ENCODE results near the gene C6orf136. TPM values are rescaled to one million over a fixed set of nuclear protein-coding genes. Genes with fewer than 3 reads are reported as not detected.

C6orf136 gene
- total RNA-seq, 1 experiment from 2014 or later, result 34.8 TPM

- Histone ChIP-seq H3K4me2 (ENCODE audit: low read length) (no peak overlapping the region), H2AFZ (ENCODE audit: low read depth, low read length, poor library complexity, severe bottlenecking) (no peak overlapping the region), H3K36me3 (ENCODE audit: control insufficient read depth in 1 of 2, insufficient read depth in 2 of 2, low read length in 2 of 2) (0 out of 4 replicates have a peak, but pooled peaks cover 2 to 7% of the 10 kb centered on the region in 2 experiments), H3K27ac (ENCODE audit: low read depth, low read length) (no peak overlapping the region), H3K9me3 (ENCODE audit: control insufficient read depth in 1 of 2, insufficient read depth in 1 of 2, low read depth in 1 of 2, low read length in 2 of 2) (no peaks in the 10 kb centered on the region), H3K79me2 (ENCODE audit: insufficient read depth, low read length) (no peaks in the 10 kb centered on the region), H3K9me2 (ENCODE audit: insufficient read depth) (no peaks in the 10 kb centered on the region), H3K27me3 (ENCODE audit: insufficient read depth, low read length) (no peaks in the 10 kb centered on the region), H3K9ac (ENCODE audit: low read length) (no peak overlapping the region), H3K4me1 (ENCODE audit: control insufficient read depth in 1 of 2, insufficient read depth in 2 of 2, low read length in 2 of 2) (peaks cover 17 to 24% of the 10 kb centered on the region in 2 experiments), H4K20me1 (ENCODE audit: insufficient read depth) (no peaks in the 10 kb centered on the region), H3K4me3 (replicated peaks in 1 of 2; ENCODE audit: low read depth in 1 of 2, low read length in 2 of 2) (no peak overlapping the region)
- intact Hi-C loops (cut with micrococcal nuclease), result no loop called here
- DNase-seq (ENCODE audit: low read depth, low spot score) (no peak), ATAC-seq (no peak)
- ChIA-PET RAD21 (ENCODE audit: low non-redundant PET in 1 of 2, low total read pairs in 2 of 2, uncharacterized antibody in 2 of 2, unreplicated experiment in 2 of 2) (no interaction called here), CTCF (no interaction called here), POLR2A (interaction anchor here (1.5 kb wide), 1 partner anchor 9 kb away, joined by 5 read pairs; no protein-coding TSS in a partner anchor)
- no TSS peak for BruUV-seq (replicated peaks)
- TF ChIP-seq, protein P1, sequence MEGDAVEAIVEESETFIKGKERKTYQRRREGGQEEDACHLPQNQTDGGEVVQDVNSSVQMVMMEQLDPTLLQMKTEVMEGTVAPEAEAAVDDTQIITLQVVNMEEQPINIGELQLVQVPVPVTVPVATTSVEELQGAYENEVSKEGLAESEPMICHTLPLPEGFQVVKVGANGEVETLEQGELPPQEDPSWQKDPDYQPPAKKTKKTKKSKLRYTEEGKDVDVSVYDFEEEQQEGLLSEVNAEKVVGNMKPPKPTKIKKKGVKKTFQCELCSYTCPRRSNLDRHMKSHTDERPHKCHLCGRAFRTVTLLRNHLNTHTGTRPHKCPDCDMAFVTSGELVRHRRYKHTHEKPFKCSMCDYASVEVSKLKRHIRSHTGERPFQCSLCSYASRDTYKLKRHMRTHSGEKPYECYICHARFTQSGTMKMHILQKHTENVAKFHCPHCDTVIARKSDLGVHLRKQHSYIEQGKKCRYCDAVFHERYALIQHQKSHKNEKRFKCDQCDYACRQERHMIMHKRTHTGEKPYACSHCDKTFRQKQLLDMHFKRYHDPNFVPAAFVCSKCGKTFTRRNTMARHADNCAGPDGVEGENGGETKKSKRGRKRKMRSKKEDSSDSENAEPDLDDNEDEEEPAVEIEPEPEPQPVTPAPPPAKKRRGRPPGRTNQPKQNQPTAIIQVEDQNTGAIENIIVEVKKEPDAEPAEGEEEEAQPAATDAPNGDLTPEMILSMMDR (IDR thresholded peaks at IDR 0.05 in 2 of 3, conservative IDR thresholded peaks at IDR 0.05 in 1 of 3; ENCODE audit: borderline replicate concordance in 1 of 3, insufficient read depth in 1 of 3, low read depth in 2 of 3, low read length in 2 of 3), result no peak
- TF ChIP-seq ZFX (IDR thresholded peaks at IDR 0.05) (no peak), POLR2AphosphoS5 (IDR thresholded peaks at IDR 0.05; ENCODE audit: low read depth, low read length) (no peak), RAD21 (IDR thresholded peaks at IDR 0.05; ENCODE audit: low read depth) (no peak), EZH2 (IDR thresholded peaks at IDR 0.05) (no peak), SRF (IDR thresholded peaks at IDR 0.05; ENCODE audit: low read depth) (no peak), CEBPB (IDR thresholded peaks at IDR 0.05; ENCODE audit: low read depth) (no peak), MAX (IDR thresholded peaks at IDR 0.05) (no peak), CBX3 (IDR thresholded peaks at IDR 0.05; ENCODE audit: low read depth) (no peak), YY1 (IDR thresholded peaks at IDR 0.05; ENCODE audit: extremely low read depth, insufficient replicate concordance, low read depth, low read length) (no peak), ZNF274 (IDR thresholded peaks at IDR 0.05; ENCODE audit: low read depth, low read length) (no peak), TCF7L2 (IDR thresholded peaks at IDR 0.05; ENCODE audit: borderline replicate concordance, extremely low read depth, insufficient read depth, insufficient read length) (no peak), FOSL1 (IDR thresholded peaks at IDR 0.05; ENCODE audit: low read depth) (no peak), EZH2phosphoT487 (IDR thresholded peaks at IDR 0.05; ENCODE audit: borderline replicate concordance) (no peak)
- TF ChIP-seq, protein P2, sequence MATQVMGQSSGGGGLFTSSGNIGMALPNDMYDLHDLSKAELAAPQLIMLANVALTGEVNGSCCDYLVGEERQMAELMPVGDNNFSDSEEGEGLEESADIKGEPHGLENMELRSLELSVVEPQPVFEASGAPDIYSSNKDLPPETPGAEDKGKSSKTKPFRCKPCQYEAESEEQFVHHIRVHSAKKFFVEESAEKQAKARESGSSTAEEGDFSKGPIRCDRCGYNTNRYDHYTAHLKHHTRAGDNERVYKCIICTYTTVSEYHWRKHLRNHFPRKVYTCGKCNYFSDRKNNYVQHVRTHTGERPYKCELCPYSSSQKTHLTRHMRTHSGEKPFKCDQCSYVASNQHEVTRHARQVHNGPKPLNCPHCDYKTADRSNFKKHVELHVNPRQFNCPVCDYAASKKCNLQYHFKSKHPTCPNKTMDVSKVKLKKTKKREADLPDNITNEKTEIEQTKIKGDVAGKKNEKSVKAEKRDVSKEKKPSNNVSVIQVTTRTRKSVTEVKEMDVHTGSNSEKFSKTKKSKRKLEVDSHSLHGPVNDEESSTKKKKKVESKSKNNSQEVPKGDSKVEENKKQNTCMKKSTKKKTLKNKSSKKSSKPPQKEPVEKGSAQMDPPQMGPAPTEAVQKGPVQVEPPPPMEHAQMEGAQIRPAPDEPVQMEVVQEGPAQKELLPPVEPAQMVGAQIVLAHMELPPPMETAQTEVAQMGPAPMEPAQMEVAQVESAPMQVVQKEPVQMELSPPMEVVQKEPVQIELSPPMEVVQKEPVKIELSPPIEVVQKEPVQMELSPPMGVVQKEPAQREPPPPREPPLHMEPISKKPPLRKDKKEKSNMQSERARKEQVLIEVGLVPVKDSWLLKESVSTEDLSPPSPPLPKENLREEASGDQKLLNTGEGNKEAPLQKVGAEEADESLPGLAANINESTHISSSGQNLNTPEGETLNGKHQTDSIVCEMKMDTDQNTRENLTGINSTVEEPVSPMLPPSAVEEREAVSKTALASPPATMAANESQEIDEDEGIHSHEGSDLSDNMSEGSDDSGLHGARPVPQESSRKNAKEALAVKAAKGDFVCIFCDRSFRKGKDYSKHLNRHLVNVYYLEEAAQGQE (IDR thresholded peaks at IDR 0.05; ENCODE audit: low read depth), result no peak
These were observed 49.5 kb downstream of the C6orf136 start for GRCh38 chr6:30696432-30696831.
